ENCODE data around the gene MAML2. TPM values are rescaled to one million over a fixed set of nuclear protein-coding genes. Genes with fewer than 3 reads are reported as not detected.

Gene MAML2
- total and polyA plus RNA-seq, 2 of the 13 experiments (the other 11 are each of a cell fraction or from before 2014, with no cell fraction given): 2.3 to 25.9 TPM

DNA sequence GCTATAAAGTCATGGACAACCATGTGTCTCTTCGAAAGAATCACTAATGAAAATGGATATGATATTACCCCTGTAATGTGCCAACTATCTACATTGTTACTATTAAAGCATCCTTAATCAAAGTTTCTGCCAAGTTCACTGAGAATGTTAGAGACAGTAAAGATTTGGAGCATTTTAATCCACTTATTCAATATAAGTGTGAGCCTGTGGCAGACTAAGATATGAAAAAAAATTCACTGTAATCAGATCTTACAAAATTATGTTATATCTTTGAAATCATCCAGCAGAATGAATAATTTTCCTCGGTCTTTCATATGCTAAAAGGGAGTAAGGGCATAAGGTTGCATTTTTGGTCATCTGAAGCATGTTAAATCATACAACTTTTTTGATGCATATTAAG lies 49.9 kb downstream of the MAML2 start (continued):
- TF ChIP-seq, protein P1, sequence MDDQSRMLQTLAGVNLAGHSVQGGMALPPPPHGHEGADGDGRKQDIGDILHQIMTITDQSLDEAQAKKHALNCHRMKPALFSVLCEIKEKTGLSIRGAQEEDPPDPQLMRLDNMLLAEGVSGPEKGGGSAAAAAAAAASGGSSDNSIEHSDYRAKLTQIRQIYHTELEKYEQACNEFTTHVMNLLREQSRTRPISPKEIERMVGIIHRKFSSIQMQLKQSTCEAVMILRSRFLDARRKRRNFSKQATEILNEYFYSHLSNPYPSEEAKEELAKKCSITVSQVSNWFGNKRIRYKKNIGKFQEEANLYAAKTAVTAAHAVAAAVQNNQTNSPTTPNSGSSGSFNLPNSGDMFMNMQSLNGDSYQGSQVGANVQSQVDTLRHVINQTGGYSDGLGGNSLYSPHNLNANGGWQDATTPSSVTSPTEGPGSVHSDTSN (CRISPR knock-in tag; IDR thresholded peaks at IDR 0.05; ENCODE audit: borderline replicate concordance): no peak
- no peak for TF ChIP-seq KDM6A (CRISPR knock-in tag; IDR thresholded peaks at IDR 0.05; ENCODE audit: low read depth)
- TF ChIP-seq JUNB (CRISPR knock-in tag; IDR thresholded peaks at IDR 0.05; ENCODE audit: borderline replicate concordance): no peak
- no peak for TF ChIP-seq NCOA5 (CRISPR knock-in tag; IDR thresholded peaks at IDR 0.05)
- TF ChIP-seq, protein P2, sequence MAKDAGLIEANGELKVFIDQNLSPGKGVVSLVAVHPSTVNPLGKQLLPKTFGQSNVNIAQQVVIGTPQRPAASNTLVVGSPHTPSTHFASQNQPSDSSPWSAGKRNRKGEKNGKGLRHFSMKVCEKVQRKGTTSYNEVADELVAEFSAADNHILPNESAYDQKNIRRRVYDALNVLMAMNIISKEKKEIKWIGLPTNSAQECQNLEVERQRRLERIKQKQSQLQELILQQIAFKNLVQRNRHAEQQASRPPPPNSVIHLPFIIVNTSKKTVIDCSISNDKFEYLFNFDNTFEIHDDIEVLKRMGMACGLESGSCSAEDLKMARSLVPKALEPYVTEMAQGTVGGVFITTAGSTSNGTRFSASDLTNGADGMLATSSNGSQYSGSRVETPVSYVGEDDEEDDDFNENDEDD (CRISPR knock-in tag; IDR thresholded peaks at IDR 0.05; ENCODE audit: borderline replicate concordance): no peak
- no peak for TF ChIP-seq ZNF329 (CRISPR knock-in tag; IDR thresholded peaks at IDR 0.05; ENCODE audit: low read depth)

DNA sequence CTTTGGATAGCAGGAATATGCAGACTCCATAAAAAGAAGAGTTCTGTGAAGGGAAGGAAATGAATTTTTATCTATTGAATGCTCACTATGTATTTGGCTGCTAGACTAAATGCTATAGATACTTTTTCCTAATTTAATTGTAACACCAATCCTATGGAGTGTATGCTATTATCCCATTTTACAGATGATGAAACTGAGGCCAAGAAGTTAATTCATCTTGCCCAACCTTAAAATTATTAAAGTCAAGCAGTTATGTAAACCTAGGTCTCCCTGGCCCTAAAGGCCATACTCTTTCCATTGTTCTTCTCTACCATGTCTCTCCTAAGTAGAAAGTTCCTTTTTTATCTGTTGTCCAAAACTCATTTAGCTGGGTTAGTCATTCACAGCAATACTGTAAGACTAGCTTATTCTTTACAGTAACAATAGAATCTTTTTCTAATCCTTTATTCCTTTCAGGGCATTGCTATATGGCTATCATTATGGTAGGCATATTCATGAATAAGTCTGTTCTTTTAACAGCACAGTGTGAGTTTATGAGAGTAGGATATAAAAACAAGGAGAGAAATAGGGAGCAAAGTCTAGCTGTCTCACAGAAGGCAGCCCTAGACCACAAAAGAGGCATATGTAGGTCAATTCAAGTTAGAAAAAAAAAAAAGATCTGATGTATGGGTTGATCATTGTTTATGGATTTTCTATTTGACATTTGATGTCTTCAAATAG lies 50.5 kb downstream of the MAML2 start:
- Histone ChIP-seq H4K20me1 (ENCODE audit: insufficient read depth, low read length) (peaks cover 7% of the 10 kb centered on the region; the same call in 1 of the 2 replicates), H3K4me2 (ENCODE audit: low read depth, low read length) (no peak overlapping the region), H2AFZ (ENCODE audit: low read length) (no peak overlapping the region), H3K27me3 (ENCODE audit: control insufficient read depth in 1 of 2, insufficient read depth in 2 of 2, low read length in 2 of 2) (no peaks in the 10 kb centered on the region), H3K9ac (ENCODE audit: insufficient read depth, low read depth, low read length) (no peak overlapping the region), H3K36me3 (replicated peaks in 1 of 2; ENCODE audit: control insufficient read depth in 1 of 2, insufficient read depth in 2 of 2, low read length in 2 of 2) (peaks cover 0 to 12% of the 10 kb centered on the region in 2 experiments; a peak in 3 of 5 replicates), H3K79me2 (ENCODE audit: insufficient read depth, low read length) (peaks cover 30% of the 10 kb centered on the region), H3K4me3 (replicated peaks in 1 of 3; ENCODE audit: insufficient read depth in 1 of 3, low read depth in 2 of 3, low read length in 3 of 3) (no peak overlapping the region), H3K27ac (ENCODE audit: extremely low read length, insufficient read depth, low read length) (no peak overlapping the region), H3K4me1 (ENCODE audit: insufficient read depth, low read length) (peaks cover 30% of the 10 kb centered on the region), H3K9me3 (ENCODE audit: low read length) (no peaks in the 10 kb centered on the region)
- intact Hi-C loops (cut with micrococcal nuclease; ENCODE audit: unreplicated experiment): no loop called here
- in situ Hi-C loops (cut with HindIII; ENCODE audit: extremely low pct_ligation_motif_present, low pct_unique_long_range_greater_than_20kb): no loop called here
- BruUV-seq (replicated peaks): no TSS peak
- TF ChIP-seq, protein P3, sequence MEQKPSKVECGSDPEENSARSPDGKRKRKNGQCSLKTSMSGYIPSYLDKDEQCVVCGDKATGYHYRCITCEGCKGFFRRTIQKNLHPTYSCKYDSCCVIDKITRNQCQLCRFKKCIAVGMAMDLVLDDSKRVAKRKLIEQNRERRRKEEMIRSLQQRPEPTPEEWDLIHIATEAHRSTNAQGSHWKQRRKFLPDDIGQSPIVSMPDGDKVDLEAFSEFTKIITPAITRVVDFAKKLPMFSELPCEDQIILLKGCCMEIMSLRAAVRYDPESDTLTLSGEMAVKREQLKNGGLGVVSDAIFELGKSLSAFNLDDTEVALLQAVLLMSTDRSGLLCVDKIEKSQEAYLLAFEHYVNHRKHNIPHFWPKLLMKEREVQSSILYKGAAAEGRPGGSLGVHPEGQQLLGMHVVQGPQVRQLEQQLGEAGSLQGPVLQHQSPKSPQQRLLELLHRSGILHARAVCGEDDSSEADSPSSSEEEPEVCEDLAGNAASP (CRISPR knock-in tag; IDR thresholded peaks at IDR 0.05; ENCODE audit: borderline replicate concordance): no peak
- TF ChIP-seq ZNF629 (CRISPR knock-in tag; conservative IDR thresholded peaks at IDR 0.05): peak; percentile 83
- POLR2A ChIA-PET: no interaction called here
- DNase-seq (ENCODE audit: low spot score) (no peak), ATAC-seq (no peak), FAIRE-seq (no peak)
- CTCF ChIA-PET (ENCODE audit: low intra/inter-chr PET ratio, low total read pairs): no interaction called here
